Progenitor cell of endocrine pancreas (in vitro differentiated cells): ENCODE results near the gene VIP. TPM values are rescaled to one million over a fixed set of nuclear protein-coding genes. Genes with fewer than 3 reads are reported as not detected.

ENCODE experiments used
- DNase-seq: peaks from one replicate; pipeline ENCODE4 v3.0.0; 2021; ENCODE audit warnings: low spot score; ENCODE audit not compliant: unreplicated experiment
- H3K27ac Mint-ChIP-seq: 2 replicates; pipeline ENCODE4 v1.8.0; 2021; ENCODE audit warnings: mild to moderate bottlenecking, moderate library complexity, mixed read lengths
- H3K27me3 Mint-ChIP-seq: 2 replicates; pipeline ENCODE4 v1.8.0; 2021; ENCODE audit warnings: mixed read lengths
- H3K36me3 Mint-ChIP-seq: 2 replicates; pipeline ENCODE4 v1.8.0; 2022; ENCODE audit warnings: mixed read lengths; ENCODE audit not compliant: insufficient read depth
- H3K4me1 Mint-ChIP-seq: 2 replicates; pipeline ENCODE4 v1.8.0; 2021; ENCODE audit warnings: low read depth, mixed read lengths
- H3K4me3 Mint-ChIP-seq: 2 replicates; pipeline ENCODE4 v1.8.0; 2021; ENCODE audit warnings: low read depth, mild to moderate bottlenecking, moderate library complexity, mixed read lengths
- H3K9me3 Mint-ChIP-seq: 2 replicates; pipeline ENCODE4 v1.8.0; 2021; ENCODE audit warnings: low read depth, mixed read lengths
- total RNA-seq: library from RNA; stranded (reverse); gene quantifications from 2 replicates; pipeline ENCODE4 v1.2.1, GENCODE V29; 2021
- TF ChIP-seq, protein P1 (sequence below): fragments of 200-600 bp; sonication (generic); IDR thresholded peaks from one replicate; pipeline ENCODE4 v1.5.0; 2021; ENCODE audit warnings: antibody characterized with exemption, mild to moderate bottlenecking; ENCODE audit not compliant: unreplicated experiment

The VIP gene
- total RNA-seq, 1 donor from 2014 or later = not detected

DNA sequence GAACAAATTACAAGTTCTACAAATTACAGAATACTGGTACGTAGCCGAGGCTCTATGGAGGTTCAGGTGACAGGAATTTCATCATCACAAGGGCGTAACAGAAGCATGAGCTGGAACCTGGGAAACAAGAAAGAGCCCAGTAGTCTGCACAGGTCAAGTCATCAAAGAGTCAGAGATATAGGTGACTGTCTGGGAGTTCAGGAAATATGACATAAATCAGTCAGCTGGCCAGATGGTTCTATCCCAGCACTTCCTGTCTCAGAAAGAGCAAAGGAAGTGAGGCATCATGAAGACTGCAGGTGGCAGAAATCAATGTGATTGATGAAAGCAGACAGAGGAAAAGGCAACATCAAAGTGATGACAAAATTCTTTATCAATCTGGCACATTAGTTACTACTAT is 29.6 kb upstream of the VIP start:
- no peaks in the 10 kb centered on the region for H3K9me3 Mint-ChIP-seq
- no peaks in the 10 kb centered on the region for H3K36me3 Mint-ChIP-seq
- H3K4me3 Mint-ChIP-seq = no peak overlapping the region
- H3K4me1 Mint-ChIP-seq = no peaks in the 10 kb centered on the region
- DNase-seq = no peak
- no peak overlapping the region for H3K27ac Mint-ChIP-seq
- no peaks in the 10 kb centered on the region for H3K27me3 Mint-ChIP-seq
- TF ChIP-seq, protein P1, sequence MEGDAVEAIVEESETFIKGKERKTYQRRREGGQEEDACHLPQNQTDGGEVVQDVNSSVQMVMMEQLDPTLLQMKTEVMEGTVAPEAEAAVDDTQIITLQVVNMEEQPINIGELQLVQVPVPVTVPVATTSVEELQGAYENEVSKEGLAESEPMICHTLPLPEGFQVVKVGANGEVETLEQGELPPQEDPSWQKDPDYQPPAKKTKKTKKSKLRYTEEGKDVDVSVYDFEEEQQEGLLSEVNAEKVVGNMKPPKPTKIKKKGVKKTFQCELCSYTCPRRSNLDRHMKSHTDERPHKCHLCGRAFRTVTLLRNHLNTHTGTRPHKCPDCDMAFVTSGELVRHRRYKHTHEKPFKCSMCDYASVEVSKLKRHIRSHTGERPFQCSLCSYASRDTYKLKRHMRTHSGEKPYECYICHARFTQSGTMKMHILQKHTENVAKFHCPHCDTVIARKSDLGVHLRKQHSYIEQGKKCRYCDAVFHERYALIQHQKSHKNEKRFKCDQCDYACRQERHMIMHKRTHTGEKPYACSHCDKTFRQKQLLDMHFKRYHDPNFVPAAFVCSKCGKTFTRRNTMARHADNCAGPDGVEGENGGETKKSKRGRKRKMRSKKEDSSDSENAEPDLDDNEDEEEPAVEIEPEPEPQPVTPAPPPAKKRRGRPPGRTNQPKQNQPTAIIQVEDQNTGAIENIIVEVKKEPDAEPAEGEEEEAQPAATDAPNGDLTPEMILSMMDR = no peak

DNA sequence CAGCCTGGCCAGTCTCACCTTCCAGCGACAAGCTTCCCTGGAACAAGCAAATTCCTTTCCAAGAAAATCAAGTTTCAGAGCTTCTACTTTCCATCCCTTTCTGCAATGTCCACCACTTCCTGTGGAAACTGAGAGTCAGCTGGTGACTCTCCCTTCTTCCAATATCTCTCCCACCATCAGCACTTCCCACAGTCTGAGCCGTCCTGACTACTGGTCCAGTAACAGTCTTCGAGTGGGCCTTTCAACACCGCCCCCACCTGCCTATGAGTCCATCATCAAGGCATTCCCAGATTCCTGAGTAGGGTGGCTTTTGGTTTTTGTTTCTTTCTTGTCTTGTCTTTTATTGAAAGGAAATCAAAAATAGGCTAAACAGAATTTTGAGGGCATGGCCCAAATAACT is 28.6 kb upstream of the VIP start:
- Mint-ChIP-seq H3K27me3 (no peaks in the 10 kb centered on the region), H3K4me3 (no peak overlapping the region), H3K27ac (no peak overlapping the region), H3K36me3 (no peaks in the 10 kb centered on the region), H3K4me1 (no peaks in the 10 kb centered on the region), H3K9me3 (no peaks in the 10 kb centered on the region)
- DNase-seq = no peak
- TF ChIP-seq, protein P1 = no peak

DNA sequence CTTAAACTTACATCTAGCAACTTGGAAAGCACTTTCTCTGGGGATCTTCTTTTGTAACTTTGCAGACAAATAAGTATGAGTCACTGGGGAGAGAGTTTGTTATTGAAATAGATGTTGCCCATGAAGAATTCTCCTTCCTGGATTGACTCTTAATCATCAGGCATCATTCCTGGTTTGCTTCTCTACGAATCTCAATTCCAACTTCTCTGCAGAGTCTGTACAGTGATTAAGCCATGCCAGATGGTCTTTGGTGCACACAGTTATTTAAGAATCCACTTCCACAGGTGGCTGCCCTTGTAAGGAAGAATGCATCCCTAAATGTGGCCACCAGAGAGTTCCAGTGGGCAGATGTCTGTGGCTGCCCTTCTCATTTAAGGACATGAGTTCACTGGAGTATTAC is 27.2 kb upstream of the VIP start:
- no peak overlapping the region for H3K4me3 Mint-ChIP-seq
- no peaks in the 10 kb centered on the region for H3K4me1 Mint-ChIP-seq
- TF ChIP-seq, protein P1 = no peak
- no peak overlapping the region for H3K27ac Mint-ChIP-seq
- H3K9me3 Mint-ChIP-seq = no peaks in the 10 kb centered on the region
- no peaks in the 10 kb centered on the region for H3K27me3 Mint-ChIP-seq
- DNase-seq = no peak
- no peaks in the 10 kb centered on the region for H3K36me3 Mint-ChIP-seq

DNA sequence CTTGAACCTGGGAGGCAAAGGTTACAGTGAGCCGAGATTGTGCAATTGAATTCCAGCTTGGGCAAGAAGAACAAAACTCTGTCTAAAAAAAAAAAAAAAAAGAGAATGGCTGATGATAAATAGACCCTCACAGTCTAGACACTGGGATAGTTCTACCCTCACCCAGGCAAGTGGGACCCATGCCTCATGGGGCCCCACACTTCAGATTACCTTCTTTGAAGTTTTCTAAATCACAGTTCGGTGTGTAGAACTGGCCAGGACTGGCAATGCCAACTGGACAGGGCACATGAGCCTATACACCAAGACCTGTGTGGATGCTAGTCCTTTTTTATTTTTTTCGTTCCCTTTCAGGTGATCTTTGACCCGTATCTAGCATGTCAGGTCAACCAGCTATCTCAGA is 24.3 kb upstream of the VIP start:
- TF ChIP-seq, protein P1 = no peak
- no peak overlapping the region for H3K27ac Mint-ChIP-seq
- H3K4me3 Mint-ChIP-seq = no peak overlapping the region
- H3K27me3 Mint-ChIP-seq = no peaks in the 10 kb centered on the region
- DNase-seq = no peak
- H3K9me3 Mint-ChIP-seq = no peaks in the 10 kb centered on the region
- no peaks in the 10 kb centered on the region for H3K36me3 Mint-ChIP-seq
- no peaks in the 10 kb centered on the region for H3K4me1 Mint-ChIP-seq

DNA sequence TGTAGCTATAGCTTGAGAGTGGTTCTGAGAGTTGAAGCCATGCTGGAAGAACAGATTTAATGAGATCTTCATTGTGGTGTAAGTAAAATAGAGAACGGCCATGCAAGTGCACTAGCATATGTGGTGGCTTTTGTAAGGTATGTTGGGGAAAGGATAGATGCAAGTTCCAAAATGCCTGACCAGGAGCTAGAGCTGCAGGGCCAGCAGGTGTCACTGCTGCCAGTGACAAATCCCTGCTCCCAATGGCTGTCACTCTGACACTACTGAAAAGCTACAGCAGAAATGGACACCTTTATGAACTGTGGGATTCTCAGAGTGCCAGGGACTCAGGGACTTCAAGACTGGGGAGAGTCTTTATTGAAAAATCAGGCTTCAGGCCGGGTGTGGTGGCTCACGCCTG is 23.1 kb upstream of the VIP start:
- Mint-ChIP-seq H3K27ac (no peak overlapping the region), H3K9me3 (no peaks in the 10 kb centered on the region), H3K36me3 (no peaks in the 10 kb centered on the region), H3K27me3 (no peaks in the 10 kb centered on the region), H3K4me3 (no peak overlapping the region), H3K4me1 (no peaks in the 10 kb centered on the region)
- TF ChIP-seq, protein P1 = no peak
- DNase-seq = no peak
